HS-5 (cell line): ENCODE data around the gene SERPIND1.
A peak's percentile ranks its signal among the peaks of the same experiment; 100 is the strongest.

Experiments
- DNase-seq: peaks from one replicate; pipeline ENCODE4 v3.0.0-alpha.2; 2012; ENCODE audit warnings: low read depth

Gene SERPIND1

GRCh38 chr22:20775342-20775895 is 1.5 kb downstream of the SERPIND1 start:
- no peak for DNase-seq

GRCh38 chr22:20776624-20777405 is 2.9 kb downstream of the SERPIND1 start:
- no peak for DNase-seq

GRCh38 chr22:20777420-20778177 is 3.7 kb downstream of the SERPIND1 start:
- DNase-seq: no peak

GRCh38 chr22:20779014-20779817 is 5.3 kb downstream of the SERPIND1 start:
- DNase-seq: no peak

DNA sequence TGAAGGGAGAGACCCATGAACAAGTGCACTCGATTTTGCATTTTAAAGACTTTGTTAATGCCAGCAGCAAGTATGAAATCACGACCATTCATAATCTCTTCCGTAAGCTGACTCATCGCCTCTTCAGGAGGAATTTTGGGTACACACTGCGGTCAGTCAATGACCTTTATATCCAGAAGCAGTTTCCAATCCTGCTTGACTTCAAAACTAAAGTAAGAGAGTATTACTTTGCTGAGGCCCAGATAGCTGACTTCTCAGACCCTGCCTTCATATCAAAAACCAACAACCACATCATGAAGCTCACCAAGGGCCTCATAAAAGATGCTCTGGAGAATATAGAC is 5.9 kb downstream of the SERPIND1 start:
- no peak for DNase-seq

GRCh38 chr22:20781272-20781990 is 7.5 kb downstream of the SERPIND1 start:
- DNase-seq: no peak

DNA sequence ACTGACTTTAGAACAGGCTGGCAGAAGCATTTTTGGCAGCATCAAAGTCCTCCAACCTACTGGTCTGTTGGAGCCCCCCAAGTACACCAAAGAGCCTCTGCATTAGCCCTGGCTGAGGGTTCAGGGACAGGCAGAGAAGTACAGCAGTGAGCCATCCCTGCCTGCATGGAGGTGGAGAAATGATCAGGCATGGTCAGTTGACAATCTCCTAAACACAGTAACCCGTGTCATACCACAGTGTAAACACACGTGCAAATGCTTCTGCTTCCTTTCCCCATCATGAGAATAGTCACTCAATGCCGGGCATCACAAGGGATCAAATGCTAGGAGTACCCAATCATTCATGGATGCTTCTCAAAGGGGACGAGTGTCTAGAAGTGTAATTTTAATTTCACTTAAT is 8.2 kb downstream of the SERPIND1 start:
- no peak for DNase-seq

DNA sequence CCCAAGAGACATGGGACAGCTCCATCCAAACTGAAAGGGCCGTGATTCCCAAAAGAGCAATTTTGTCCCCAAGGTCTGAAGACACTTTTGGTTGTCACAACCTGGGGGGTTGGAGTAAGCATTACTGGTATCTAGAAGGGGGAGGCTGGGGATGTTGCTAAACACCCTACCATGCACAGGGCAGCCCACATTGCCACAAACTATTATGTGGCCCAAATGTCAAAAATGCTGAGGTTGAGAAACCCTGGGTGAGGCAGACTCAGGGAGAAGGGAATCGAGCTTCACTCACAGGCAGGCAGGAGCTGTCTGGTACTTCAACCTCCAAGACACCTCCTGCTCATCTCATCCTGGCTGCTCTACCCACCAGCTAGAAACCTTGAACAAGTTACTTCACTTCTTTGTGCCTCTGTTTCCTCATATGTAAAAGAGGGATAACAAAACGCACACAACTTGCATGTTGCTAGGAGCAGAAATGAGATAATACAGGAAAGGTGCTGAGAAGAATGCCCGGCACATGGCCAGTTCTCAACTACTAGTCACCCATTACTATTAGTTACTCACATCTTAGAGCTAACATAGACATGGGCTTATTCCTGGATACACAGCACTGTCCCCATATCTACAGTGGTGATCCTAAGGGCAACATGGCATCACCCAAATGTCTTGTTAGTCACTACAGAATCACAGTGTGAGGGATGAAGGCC is 8.8 kb downstream of the SERPIND1 start:
- no peak for DNase-seq

GRCh38 chr22:20783300-20783673 is 9.4 kb downstream of the SERPIND1 start:
- no peak for DNase-seq

GRCh38 chr22:20783844-20784723 is 10.2 kb downstream of the SERPIND1 start:
- peak; percentile 50 for DNase-seq

GRCh38 chr22:20785415-20785814 is 11.5 kb downstream of the SERPIND1 start:
- no peak for DNase-seq

DNA sequence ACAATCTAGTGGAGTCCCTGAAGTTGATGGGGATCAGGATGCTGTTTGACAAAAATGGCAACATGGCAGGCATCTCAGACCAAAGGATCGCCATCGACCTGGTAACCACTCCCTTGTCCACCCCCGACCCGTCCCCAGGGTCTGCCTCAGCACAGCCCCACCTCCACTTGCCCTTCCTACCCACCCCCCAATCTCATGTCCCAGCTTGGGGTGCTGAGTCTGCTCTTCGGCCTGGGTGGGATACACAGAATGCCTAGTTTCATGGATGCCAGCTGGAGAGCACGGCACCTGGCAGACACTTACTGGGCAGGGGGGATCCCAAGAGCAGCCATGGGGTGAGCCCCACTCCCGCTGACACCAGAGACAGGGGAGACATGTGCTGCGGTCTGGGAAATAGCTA is 12.1 kb downstream of the SERPIND1 start:
- no peak for DNase-seq

DNA sequence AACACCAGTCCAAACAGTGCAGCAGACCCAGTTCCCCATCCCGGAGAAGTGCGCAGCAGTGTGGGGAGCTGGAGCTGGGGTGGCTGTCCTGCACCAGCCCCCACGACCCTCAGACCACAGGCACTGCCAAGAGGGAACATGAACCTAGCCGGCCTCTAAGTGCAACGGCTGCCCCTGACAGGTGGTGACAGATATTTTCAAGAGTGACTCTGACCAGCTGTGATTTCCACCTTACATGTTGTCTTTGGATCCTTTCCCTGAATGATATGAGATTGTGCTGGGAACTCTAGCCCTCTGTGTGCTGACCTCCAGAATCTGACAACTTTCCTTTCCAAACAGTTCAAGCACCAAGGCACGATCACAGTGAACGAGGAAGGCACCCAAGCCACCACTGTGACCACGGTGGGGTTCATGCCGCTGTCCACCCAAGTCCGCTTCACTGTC is 12.6 kb downstream of the SERPIND1 start:
- no peak for DNase-seq

GRCh38 chr22:20787223-20787622 is 13.3 kb downstream of the SERPIND1 start:
- DNase-seq: no peak

DNA sequence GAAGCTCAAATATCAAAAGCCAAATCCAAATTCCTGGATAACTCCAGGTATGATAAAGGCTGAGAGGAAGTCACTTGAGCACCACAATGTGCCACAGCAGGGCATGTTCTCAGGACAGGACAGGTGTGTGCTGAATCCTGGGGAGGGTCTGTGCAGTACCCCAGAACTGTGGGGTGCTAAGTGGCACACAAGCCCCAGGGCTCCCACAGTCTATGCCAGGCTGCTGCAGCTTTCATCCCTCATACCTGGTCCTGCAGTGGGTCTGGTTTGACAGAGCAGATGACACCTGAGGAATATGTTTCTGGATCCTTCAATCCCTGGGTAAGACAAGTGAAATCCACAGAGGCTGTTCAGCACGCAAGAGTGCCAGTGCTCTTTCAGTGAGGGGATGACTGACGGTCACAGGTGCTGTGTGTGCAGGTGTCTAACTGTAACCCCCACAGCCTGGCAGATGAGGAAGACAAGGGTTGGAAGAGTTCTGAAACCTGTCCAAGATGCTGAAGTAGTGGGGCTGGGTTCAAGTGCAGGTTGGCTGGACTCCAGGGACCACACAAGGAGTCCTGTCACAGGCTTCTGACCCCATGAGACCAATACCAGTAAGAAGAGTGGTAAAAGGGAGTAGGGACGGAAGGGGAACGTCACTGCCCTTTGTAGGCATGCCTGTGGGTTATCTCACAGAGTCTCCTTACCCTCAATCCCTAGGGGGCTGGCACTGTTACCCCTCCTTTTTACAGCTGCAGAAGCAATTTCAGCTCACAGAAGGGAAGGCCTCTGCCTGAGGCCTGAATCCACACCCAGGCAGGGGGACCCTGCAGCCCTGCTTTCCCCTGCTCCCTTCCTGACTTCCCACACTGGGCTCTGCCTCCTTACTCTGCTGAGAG is 14.1 kb downstream of the SERPIND1 start:
- DNase-seq: no peak

- no peak for DNase-seq
Measured at GRCh38 chr22:20788627-20789344, 14.9 kb downstream of the SERPIND1 start.

DNA sequence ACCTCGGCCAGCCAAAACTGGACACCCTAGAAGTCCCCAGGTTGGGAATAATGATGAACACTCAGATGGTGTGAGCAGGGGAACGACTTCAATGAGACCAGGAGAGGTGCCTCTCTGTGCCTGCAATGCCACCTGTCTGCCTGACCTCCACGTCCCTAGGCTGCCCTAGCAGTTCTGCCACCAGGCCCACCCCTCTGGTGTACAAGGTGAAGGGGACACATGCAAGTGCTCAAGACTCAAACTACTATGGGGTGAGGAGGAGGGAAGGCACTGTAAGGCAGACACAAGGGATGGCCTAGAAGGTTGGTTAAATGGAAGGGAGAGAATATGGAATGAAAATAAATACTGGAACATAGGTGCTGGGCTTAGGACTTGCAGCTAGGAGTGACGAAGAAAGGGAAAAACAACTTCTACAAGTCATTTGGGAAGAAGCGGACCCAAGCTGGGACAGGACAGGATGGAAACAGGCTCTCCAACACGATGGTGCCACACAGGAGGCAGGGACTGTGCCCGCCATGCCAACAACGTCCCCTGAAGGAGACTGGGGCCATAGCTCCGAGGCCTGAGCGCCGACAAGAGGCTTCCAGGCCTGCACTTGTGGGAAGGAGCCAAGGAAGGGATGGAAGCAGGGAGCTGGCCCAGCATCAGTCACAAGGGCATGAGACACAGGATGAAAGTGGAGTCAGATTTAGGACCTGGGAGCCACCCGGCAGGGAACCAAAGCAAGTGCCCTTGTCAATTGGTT is 18.5 kb downstream of the SERPIND1 start:
- no peak for DNase-seq
